OCI-LY7 (cell line): ENCODE measurements around the gene FABP6. TPM values are rescaled to one million over a fixed set of nuclear protein-coding genes. Genes with fewer than 3 reads are reported as not detected.

ENCODE experiments used
- BruUV-seq: library from RNA; stranded (reverse); fragments of 400-500 nt; replicated peaks from 2 replicates; lab custom pipeline; 2021; lab: Mats Ljungman, UMichigan
- CTCF ChIA-PET: fragments of 300-600 bp; sonication (Branson Sonifier 250); formaldehyde crosslinking; loops from one replicate; lab custom pipeline; 2022; ENCODE audit warnings: antibody characterized with exemption; ENCODE audit not compliant: unreplicated experiment; lab: Charles Lee
- POLR2A ChIA-PET: fragments of 300-600 bp; sonication (Branson Sonifier 250); formaldehyde crosslinking; loops from one replicate; lab custom pipeline; 2022; ENCODE audit warnings: antibody characterized with exemption; lab: Charles Lee
- DNase-seq: peaks from one replicate; pipeline ENCODE4 v3.0.0-alpha.2; 2015; ENCODE audit warnings: low spot score
- H2AFZ ChIP-seq: fragments of 200-600 bp; sonication (generic), shearing (Covaris generic); 2 replicates; pipeline ENCODE4 v1.6.1; 2014; ENCODE audit warnings: mild to moderate bottlenecking, antibody characterized with exemption, low read length, moderate library complexity
- H3K27ac ChIP-seq: fragments of 200-600 bp; sonication (generic); 2 replicates; pipeline ENCODE4 v1.5.1; 2014; ENCODE audit warnings: mixed run types, low read depth, mild to moderate bottlenecking, moderate library complexity, low read length, inconsistent platforms; ENCODE audit not compliant: poor library complexity, severe bottlenecking
- H3K36me3 ChIP-seq: fragments of 200-600 bp; sonication (generic); 2 replicates; pipeline ENCODE4 v1.6.1; 2014; ENCODE audit warnings: mild to moderate bottlenecking, antibody characterized with exemption, low read length, moderate library complexity, mixed read lengths; ENCODE audit not compliant: insufficient read depth
- H3K4me1 ChIP-seq: fragments of 200-600 bp; sonication (generic); 2 replicates; pipeline ENCODE4 v1.5.1; 2014; ENCODE audit warnings: mild to moderate bottlenecking, low read length; ENCODE audit not compliant: insufficient read depth, poor library complexity, severe bottlenecking
- H3K4me2 ChIP-seq: fragments of 200-600 bp; sonication (generic); 2 replicates; pipeline ENCODE4 v1.6.1; 2014; ENCODE audit warnings: mild to moderate bottlenecking, low read length
- H3K4me3 ChIP-seq: fragments of 200-600 bp; sonication (generic); 2 replicates; pipeline ENCODE4 v1.5.1; 2014; ENCODE audit warnings: mild to moderate bottlenecking, low read depth, low read length; ENCODE audit not compliant: poor library complexity, severe bottlenecking
- H3K79me2 ChIP-seq: fragments of 200-600 bp; sonication (generic); 2 replicates; pipeline ENCODE4 v1.6.1; 2016; ENCODE audit warnings: low read depth, mild to moderate bottlenecking, low read length, moderate library complexity, mixed read lengths; ENCODE audit not compliant: insufficient read depth
- H3K9me2 ChIP-seq: fragments of 200-600 bp; sonication (generic); 2 replicates; pipeline ENCODE4 v1.6.1; 2016; ENCODE audit warnings: mild to moderate bottlenecking, low read length, mixed read lengths; ENCODE audit not compliant: insufficient read depth
- H3K9me3 ChIP-seq: fragments of 200-600 bp; sonication (generic); 2 replicates; pipeline ENCODE4 v1.6.1; 2014; ENCODE audit warnings: mild to moderate bottlenecking, mixed run types, low read length, mixed read lengths
- H4K20me1 ChIP-seq: fragments of 200-600 bp; sonication (generic); 2 replicates; pipeline ENCODE4 v1.6.1; 2014; ENCODE audit warnings: mild to moderate bottlenecking, antibody characterized with exemption, low read length, moderate library complexity, mixed read lengths; ENCODE audit not compliant: insufficient read depth
- EZH2phosphoT487 ChIP-seq: fragments of 200-600 bp; sonication (generic); IDR thresholded peaks from 2 replicates; pipeline ENCODE4 v1.6.1; 2018; ENCODE audit warnings: low read depth, borderline replicate concordance, mild to moderate bottlenecking, mixed run types, antibody characterized with exemption, low read length, moderate library complexity, mixed read lengths
- intact Hi-C: fragments of 100-400 bp; cut with micrococcal nuclease; formaldehyde crosslinking; loops from one replicate; pipeline ENCODE4 v1.10.0; 2022; ENCODE audit not compliant: unreplicated experiment
- total RNA-seq, 2 experiments: library from RNA; depleted of rRNA in 1 of 2; stranded (reverse); fragments of >200 nt in 1 of 2; shearing (Covaris generic) in 1 of 2; gene quantifications; 2 replicates each; pipeline ENCODE4 v1.2.3, GENCODE V29; 2014 to 2022
- TF ChIP-seq, protein P1 (sequence below): fragments of 200-600 bp; sonication (generic); conservative IDR thresholded peaks from 2 replicates; pipeline ENCODE4 v1.5.1; 2014; ENCODE audit warnings: mild to moderate bottlenecking, antibody characterized with exemption, low read length, moderate library complexity, mixed read lengths

The FABP6 gene
- total RNA-seq, 2 experiments from 2014 or later, result 0.69 TPM; not detected in 1

GRCh38 chr5:160271836-160272235 is 42.5 kb downstream of the FABP6 start:
- Histone ChIP-seq H3K27ac (no peak overlapping the region), H3K9me3 (no peaks in the 10 kb centered on the region), H3K4me2 (peak overlapping the region; percentile 6; the same call in 1 of the 2 replicates), H3K36me3 (no peaks in the 10 kb centered on the region), H4K20me1 (no peaks in the 10 kb centered on the region), H3K4me3 (no peak overlapping the region), H3K4me1 (peaks cover 15% of the 10 kb centered on the region), H2AFZ (0 out of 2 replicates have a peak overlapping the region, but pooled peaks have one; percentile 1), H3K79me2 (no peaks in the 10 kb centered on the region), H3K9me2 (no peaks in the 10 kb centered on the region)
- TF ChIP-seq EZH2phosphoT487, result no peak
- TF ChIP-seq, protein P1, sequence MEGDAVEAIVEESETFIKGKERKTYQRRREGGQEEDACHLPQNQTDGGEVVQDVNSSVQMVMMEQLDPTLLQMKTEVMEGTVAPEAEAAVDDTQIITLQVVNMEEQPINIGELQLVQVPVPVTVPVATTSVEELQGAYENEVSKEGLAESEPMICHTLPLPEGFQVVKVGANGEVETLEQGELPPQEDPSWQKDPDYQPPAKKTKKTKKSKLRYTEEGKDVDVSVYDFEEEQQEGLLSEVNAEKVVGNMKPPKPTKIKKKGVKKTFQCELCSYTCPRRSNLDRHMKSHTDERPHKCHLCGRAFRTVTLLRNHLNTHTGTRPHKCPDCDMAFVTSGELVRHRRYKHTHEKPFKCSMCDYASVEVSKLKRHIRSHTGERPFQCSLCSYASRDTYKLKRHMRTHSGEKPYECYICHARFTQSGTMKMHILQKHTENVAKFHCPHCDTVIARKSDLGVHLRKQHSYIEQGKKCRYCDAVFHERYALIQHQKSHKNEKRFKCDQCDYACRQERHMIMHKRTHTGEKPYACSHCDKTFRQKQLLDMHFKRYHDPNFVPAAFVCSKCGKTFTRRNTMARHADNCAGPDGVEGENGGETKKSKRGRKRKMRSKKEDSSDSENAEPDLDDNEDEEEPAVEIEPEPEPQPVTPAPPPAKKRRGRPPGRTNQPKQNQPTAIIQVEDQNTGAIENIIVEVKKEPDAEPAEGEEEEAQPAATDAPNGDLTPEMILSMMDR, result no peak
- ChIA-PET CTCF (no interaction called here), POLR2A (no interaction called here)
- no peak for DNase-seq
- intact Hi-C loops, result no loop called here
- no TSS peak for BruUV-seq

DNA sequence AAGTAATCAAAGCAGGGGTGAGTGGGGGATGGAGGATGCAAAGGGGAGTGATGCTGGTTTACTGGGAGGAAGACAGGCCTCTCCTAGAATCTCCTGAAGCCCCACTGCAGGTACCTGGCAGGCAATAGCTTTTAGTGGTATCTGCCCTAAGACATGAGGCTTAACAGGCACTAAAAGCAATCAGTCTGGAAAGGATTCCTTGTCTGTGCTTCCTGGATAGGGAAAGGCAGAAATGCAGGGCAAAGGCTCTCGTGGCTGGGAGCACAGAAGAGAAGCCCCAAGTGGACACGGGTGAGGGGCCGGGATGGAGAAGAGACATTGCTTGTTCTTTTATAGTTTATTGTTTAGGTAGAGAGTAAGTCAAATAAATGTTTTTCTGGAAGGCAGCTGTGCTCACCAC is 43.0 kb downstream of the FABP6 start:
- no peak overlapping the region for H3K4me3 ChIP-seq
- H3K4me2 ChIP-seq, result no peak overlapping the region
- no peaks in the 10 kb centered on the region for H3K36me3 ChIP-seq
- ChIA-PET CTCF (no interaction called here), POLR2A (no interaction called here)
- no peaks in the 10 kb centered on the region for H4K20me1 ChIP-seq
- H3K79me2 ChIP-seq, result no peaks in the 10 kb centered on the region
- BruUV-seq, result no TSS peak
- TF ChIP-seq, protein P1, result no peak
- TF ChIP-seq EZH2phosphoT487, result no peak
- no peak for DNase-seq
- H3K9me2 ChIP-seq, result no peaks in the 10 kb centered on the region
- H3K9me3 ChIP-seq, result no peaks in the 10 kb centered on the region
- no peak overlapping the region for H2AFZ ChIP-seq
- H3K4me1 ChIP-seq, result peaks cover 15% of the 10 kb centered on the region
- no peak overlapping the region for H3K27ac ChIP-seq
- intact Hi-C loops, result no loop called here

GRCh38 chr5:160272889-160273288 is 43.6 kb downstream of the FABP6 start:
- no peak overlapping the region for H2AFZ ChIP-seq
- TF ChIP-seq, protein P1, result no peak
- no peak for TF ChIP-seq EZH2phosphoT487
- H3K4me3 ChIP-seq, result no peak overlapping the region
- intact Hi-C loops, result no loop called here
- no peaks in the 10 kb centered on the region for H3K9me2 ChIP-seq
- H3K4me1 ChIP-seq, result peaks cover 15% of the 10 kb centered on the region
- no peaks in the 10 kb centered on the region for H3K79me2 ChIP-seq
- ChIA-PET CTCF (no interaction called here), POLR2A (no interaction called here)
- H3K27ac ChIP-seq, result no peak overlapping the region
- no TSS peak for BruUV-seq
- no peak overlapping the region for H3K4me2 ChIP-seq
- no peaks in the 10 kb centered on the region for H3K9me3 ChIP-seq
- no peaks in the 10 kb centered on the region for H3K36me3 ChIP-seq
- no peaks in the 10 kb centered on the region for H4K20me1 ChIP-seq
- no peak for DNase-seq
